ENCODE results near the gene ARSD.
"Not testable (repeated sequence)": the region's sequence is repeated elsewhere in the genome, so short reads cannot be mapped to it uniquely, and the experiment has no call there.

The ARSD gene

DNA sequence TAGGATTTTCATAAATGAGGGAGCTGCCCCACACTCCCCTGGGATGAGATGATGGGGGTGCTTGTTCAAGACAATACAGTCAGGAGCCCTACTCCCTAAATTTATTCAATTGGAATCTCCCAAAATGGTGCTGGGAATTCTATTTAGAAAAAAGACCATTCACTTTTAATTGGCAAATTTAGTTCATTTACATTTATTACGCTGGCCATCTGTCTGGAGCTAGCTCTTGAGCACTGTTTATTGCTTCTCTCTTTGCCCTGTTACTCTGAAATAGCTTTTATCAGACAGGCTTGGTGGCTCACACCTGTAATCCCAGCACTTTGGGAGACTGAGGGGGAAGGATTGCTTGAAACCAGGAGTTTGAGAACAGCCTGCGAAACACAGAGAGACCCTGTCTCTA lies 2.0 kb upstream of the ARSD start:
- H3K4me1 ChIP-seq (ENCODE audit: control insufficient read depth in 1 of 2, insufficient read depth in 2 of 2, low read length in 2 of 2) = no peaks in the 10 kb centered on the region
- H3K4me3 ChIP-seq (ENCODE audit: low read depth in 1 of 2, low read length in 2 of 2) = no peak overlapping the region
- no peaks in the 10 kb centered on the region for H3K9me3 ChIP-seq (ENCODE audit: control insufficient read depth in 1 of 2, low read length in 2 of 2)
- no peak overlapping the region for H3K27ac ChIP-seq (ENCODE audit: low read length)
- H3K27me3 ChIP-seq (ENCODE audit: low read depth, low read length) = no peaks in the 10 kb centered on the region
- H3K36me3 ChIP-seq (ENCODE audit: control insufficient read depth in 1 of 2, insufficient read depth in 2 of 2, low read length in 2 of 2) = no peaks in the 10 kb centered on the region

DNA sequence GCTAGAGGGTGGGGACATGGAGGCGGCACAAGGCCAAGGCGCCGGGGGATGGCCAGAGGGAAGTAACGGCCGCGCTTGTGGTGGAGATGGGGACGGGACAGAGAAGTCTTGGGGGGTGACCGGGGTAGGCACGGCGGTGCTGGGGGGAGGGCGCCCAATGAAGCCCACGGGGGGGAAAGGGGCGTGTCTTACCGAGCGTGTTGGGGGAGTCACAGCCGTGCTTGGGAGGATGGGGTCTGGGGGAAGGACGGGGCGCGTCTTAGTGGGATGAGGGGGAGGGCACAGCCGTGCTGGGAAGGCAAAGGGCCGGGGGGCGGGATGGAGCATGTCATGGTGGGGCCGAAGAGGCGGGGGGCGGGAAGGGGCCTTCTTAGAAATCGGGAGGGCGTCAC lies 952 bp downstream of the ARSD start:
- H3K27ac ChIP-seq (ENCODE audit: low read length) = no peak overlapping the region
- no peaks in the 10 kb centered on the region for H3K4me1 ChIP-seq (ENCODE audit: control insufficient read depth in 1 of 2, insufficient read depth in 2 of 2, low read length in 2 of 2)
- no peaks in the 10 kb centered on the region for H3K9me3 ChIP-seq (ENCODE audit: control insufficient read depth in 1 of 2, low read length in 2 of 2)
- no peaks in the 10 kb centered on the region for H3K27me3 ChIP-seq (ENCODE audit: low read depth, low read length)
- no peaks in the 10 kb centered on the region for H3K36me3 ChIP-seq (ENCODE audit: control insufficient read depth in 1 of 2, insufficient read depth in 2 of 2, low read length in 2 of 2)
- H3K4me3 ChIP-seq (ENCODE audit: low read depth in 1 of 2, low read length in 2 of 2) = peak overlapping the region in 1 of 2 donors; percentile 67

DNA sequence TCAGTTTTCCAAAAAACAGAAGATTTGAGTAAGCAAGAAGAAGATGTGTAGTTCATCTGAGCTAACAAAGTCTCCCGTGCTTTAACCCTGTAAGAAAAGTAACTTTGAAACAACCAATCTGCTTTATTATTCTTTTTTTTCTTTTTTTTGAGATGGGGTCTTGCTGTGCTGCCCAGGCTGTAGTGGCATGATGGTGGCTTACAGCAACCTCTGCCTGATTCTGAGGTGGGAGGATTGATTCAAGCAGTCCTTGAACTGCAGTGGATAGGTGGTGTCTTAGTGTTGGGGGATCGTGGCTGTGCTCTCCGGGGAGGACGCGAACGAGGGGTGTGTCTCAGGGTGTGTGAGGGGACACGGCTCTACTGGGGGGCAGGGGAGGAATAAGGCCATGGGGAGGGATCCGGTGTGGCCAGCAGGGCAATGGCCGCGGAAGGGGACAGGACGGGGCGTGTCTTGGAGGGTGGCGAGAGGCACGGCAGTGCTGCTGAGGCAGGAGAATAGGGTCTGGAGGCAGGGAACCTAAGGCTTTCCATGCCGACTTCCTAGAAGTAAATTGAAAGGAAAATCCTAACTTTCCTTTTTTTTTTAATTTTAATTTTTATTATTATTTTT lies 2.4 kb downstream of the ARSD start:
- Histone ChIP-seq H3K4me3 (ENCODE audit: low read depth in 1 of 2, low read length in 2 of 2) (no peak overlapping the region), H3K27ac (ENCODE audit: low read length) (no peak overlapping the region), H3K4me1 (ENCODE audit: control insufficient read depth in 1 of 2, insufficient read depth in 2 of 2, low read length in 2 of 2) (no peaks in the 10 kb centered on the region), H3K36me3 (ENCODE audit: control insufficient read depth in 1 of 2, insufficient read depth in 2 of 2, low read length in 2 of 2) (peaks cover 0 to 3% of the 10 kb centered on the region in 2 donors), H3K27me3 (ENCODE audit: low read depth, low read length) (no peaks in the 10 kb centered on the region), H3K9me3 (ENCODE audit: control insufficient read depth in 1 of 2, low read length in 2 of 2) (no peaks in the 10 kb centered on the region)

DNA sequence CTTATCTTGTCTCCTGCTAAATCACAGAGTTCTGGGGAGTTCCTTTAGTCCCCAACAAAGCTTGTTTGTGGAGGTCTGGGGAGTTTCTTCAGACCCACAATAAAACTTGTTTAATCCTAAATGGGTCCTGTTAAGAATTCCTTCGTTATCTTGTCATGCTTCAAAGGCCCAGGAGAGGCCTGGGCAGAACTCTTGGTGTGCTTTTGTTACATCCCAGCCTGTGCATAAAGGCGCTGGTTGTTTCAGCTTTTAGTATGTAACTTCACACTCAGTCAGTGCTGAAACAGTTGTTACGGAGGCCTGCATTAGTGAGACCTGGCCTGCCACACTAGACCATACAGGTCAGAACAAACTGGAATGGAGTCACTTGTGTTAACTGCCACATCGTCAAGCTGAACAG lies 2.9 kb downstream of the ARSD start:
- H3K27ac ChIP-seq (ENCODE audit: low read length); H3K36me3 ChIP-seq (ENCODE audit: control insufficient read depth in 1 of 2, insufficient read depth in 2 of 2, low read length in 2 of 2); H3K27me3 ChIP-seq (ENCODE audit: low read depth, low read length); H3K9me3 ChIP-seq (ENCODE audit: control insufficient read depth in 1 of 2, low read length in 2 of 2); H3K4me1 ChIP-seq (ENCODE audit: control insufficient read depth in 1 of 2, insufficient read depth in 2 of 2, low read length in 2 of 2); H3K4me3 ChIP-seq (ENCODE audit: low read depth in 1 of 2, low read length in 2 of 2): not testable (repeated sequence)

DNA sequence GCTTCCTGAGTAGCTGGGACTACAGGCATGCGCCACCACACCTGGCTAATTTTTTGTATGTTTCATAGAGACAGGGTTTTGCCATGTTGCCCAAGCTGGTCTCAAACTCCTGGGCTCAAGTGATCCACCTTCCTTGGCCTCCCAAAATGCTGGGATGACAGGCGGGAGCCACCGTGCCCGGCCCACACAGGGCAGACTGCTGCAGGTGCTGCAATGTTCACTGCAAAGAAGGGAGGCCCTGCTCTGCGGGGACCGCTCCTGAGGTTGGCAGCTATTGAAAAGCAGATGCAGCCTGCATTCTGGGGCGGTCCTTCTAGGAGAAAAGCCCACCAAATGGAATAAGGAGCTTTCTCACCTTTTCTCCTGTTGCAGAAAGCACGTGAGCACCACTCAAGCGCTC lies 5.0 kb downstream of the ARSD start:
- H3K36me3 ChIP-seq (ENCODE audit: control insufficient read depth in 1 of 2, insufficient read depth in 2 of 2, low read length in 2 of 2) = peaks cover 0 to 17% of the 10 kb centered on the region in 2 donors
- no peaks in the 10 kb centered on the region for H3K4me1 ChIP-seq (ENCODE audit: control insufficient read depth in 1 of 2, insufficient read depth in 2 of 2, low read length in 2 of 2)
- no peaks in the 10 kb centered on the region for H3K27me3 ChIP-seq (ENCODE audit: low read depth, low read length)
- H3K4me3 ChIP-seq (ENCODE audit: low read depth in 1 of 2, low read length in 2 of 2) = no peak overlapping the region
- no peaks in the 10 kb centered on the region for H3K9me3 ChIP-seq (ENCODE audit: control insufficient read depth in 1 of 2, low read length in 2 of 2)
- H3K27ac ChIP-seq (ENCODE audit: low read length) = no peak overlapping the region

DNA sequence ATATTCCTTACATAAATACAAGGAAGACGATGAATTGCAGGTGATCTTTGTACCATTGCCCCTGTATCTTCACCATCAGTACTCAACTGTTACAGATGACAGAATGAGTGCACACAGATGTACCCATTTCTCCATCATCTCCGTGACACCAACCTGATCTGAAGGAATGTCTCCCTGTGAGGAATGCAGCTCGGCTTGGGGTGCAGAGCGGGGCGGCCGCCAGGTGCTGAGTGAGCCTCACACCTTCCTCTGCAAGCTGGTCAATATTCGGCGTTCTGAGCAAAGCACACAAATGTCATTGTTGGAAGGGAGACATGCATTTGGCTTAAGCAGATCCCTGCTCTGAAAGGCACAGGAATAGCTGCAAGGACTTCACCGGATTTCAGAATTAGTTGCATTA lies 7.4 kb downstream of the ARSD start:
- peaks cover 0 to 25% of the 10 kb centered on the region in 2 donors for H3K36me3 ChIP-seq (ENCODE audit: control insufficient read depth in 1 of 2, insufficient read depth in 2 of 2, low read length in 2 of 2)
- no peak overlapping the region for H3K27ac ChIP-seq (ENCODE audit: low read length)
- no peaks in the 10 kb centered on the region for H3K4me1 ChIP-seq (ENCODE audit: control insufficient read depth in 1 of 2, insufficient read depth in 2 of 2, low read length in 2 of 2)
- no peaks in the 10 kb centered on the region for H3K27me3 ChIP-seq (ENCODE audit: low read depth, low read length)
- H3K9me3 ChIP-seq (ENCODE audit: control insufficient read depth in 1 of 2, low read length in 2 of 2) = no peaks in the 10 kb centered on the region
- no peak overlapping the region for H3K4me3 ChIP-seq (ENCODE audit: low read depth in 1 of 2, low read length in 2 of 2)

DNA sequence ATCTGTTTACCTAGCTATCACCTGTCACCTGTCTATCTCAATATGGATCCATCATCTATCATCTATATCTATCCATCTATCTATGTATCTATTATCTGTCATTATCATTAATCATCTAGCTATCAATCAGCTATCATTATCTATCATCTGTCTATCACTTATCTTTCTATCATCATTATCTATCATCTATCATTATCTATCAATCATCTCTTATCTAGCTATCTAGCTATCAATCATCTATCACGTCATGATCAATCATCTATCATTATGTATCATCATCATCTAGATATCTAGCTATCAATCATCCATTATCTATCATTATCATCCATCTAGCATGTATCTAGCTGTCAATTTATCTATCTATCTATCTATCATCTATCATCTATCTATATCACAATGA lies 7.9 kb downstream of the ARSD start:
- H3K36me3 ChIP-seq (ENCODE audit: control insufficient read depth in 1 of 2, insufficient read depth in 2 of 2, low read length in 2 of 2) = peaks cover 0 to 25% of the 10 kb centered on the region in 2 donors
- H3K4me3 ChIP-seq (ENCODE audit: low read depth in 1 of 2, low read length in 2 of 2) = no peak overlapping the region
- H3K27me3 ChIP-seq (ENCODE audit: low read depth, low read length) = no peaks in the 10 kb centered on the region
- H3K9me3 ChIP-seq (ENCODE audit: control insufficient read depth in 1 of 2, low read length in 2 of 2) = no peaks in the 10 kb centered on the region
- H3K27ac ChIP-seq (ENCODE audit: low read length) = no peak overlapping the region
- no peaks in the 10 kb centered on the region for H3K4me1 ChIP-seq (ENCODE audit: control insufficient read depth in 1 of 2, insufficient read depth in 2 of 2, low read length in 2 of 2)

DNA sequence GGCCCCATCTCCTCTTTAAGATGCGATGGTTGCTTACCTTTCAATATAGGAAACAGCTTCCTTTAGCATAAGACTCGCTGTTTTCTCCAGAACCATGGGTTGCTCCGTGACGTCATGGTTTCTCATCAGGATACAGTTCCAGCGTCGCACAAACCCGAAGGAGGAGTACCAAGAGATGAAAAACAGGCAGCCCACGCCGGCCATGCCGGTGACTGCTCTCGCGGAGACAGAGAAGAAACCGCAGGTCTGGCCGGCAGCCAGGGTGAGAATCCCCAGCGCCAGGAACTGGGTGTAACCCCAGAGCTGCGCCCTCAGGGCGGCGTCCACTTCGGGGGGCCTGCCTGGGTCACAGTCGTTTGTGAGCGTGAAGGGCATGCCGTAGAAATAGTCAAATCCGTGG lies 11.4 kb downstream of the ARSD start:
- Histone ChIP-seq H3K4me3 (ENCODE audit: low read depth in 1 of 2, low read length in 2 of 2) (no peak overlapping the region), H3K36me3 (ENCODE audit: control insufficient read depth in 1 of 2, insufficient read depth in 2 of 2, low read length in 2 of 2) (peaks cover 0 to 30% of the 10 kb centered on the region in 2 donors), H3K9me3 (ENCODE audit: control insufficient read depth in 1 of 2, low read length in 2 of 2) (no peaks in the 10 kb centered on the region), H3K27ac (ENCODE audit: low read length) (no peak overlapping the region), H3K4me1 (ENCODE audit: control insufficient read depth in 1 of 2, insufficient read depth in 2 of 2, low read length in 2 of 2) (no peaks in the 10 kb centered on the region), H3K27me3 (ENCODE audit: low read depth, low read length) (no peaks in the 10 kb centered on the region)

DNA sequence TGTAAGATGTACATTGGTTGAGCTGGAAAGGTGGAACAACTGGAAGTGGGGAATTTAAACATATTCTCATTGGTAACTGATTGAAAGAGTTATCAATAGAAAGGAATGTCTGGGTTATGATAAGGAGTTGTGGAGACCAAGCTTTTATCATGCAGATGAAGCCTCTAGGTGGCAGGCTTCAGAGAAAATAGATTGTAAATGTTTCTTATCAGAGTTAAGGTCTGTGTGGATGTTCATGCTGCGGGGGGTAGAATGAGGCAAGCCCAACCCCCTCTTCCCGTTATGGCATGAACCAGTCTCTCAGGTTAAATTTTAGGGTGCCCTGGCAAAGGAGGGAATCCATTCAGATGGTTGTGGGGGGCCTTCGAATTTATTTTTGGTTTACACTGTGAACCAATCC lies 16.0 kb downstream of the ARSD start:
- H3K9me3 ChIP-seq (ENCODE audit: control insufficient read depth in 1 of 2, low read length in 2 of 2) = no peaks in the 10 kb centered on the region
- peaks cover 0 to 13% of the 10 kb centered on the region in 2 donors for H3K36me3 ChIP-seq (ENCODE audit: control insufficient read depth in 1 of 2, insufficient read depth in 2 of 2, low read length in 2 of 2)
- no peak overlapping the region for H3K27ac ChIP-seq (ENCODE audit: low read length)

DNA sequence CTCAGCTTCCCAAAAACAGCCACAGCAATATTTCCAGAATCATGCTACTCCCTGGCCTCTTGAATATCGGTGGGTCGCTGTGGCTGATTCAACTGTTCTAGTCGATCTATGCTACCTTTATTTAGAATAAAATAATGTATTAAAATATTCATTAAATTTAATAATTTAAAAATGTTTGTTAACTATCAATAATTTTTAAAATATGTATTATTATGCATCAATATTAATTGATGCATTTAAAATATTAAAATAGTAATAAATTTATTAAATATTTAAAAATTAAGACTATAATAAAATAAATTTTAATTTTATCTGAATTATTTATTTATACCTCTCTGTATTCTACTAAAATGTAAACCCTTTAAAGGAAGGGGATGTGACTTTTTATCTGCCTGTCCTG lies 19.0 kb downstream of the ARSD start:
- peaks cover 0 to 16% of the 10 kb centered on the region in 2 donors for H3K36me3 ChIP-seq (ENCODE audit: control insufficient read depth in 1 of 2, insufficient read depth in 2 of 2, low read length in 2 of 2)
- H3K9me3 ChIP-seq (ENCODE audit: control insufficient read depth in 1 of 2, low read length in 2 of 2) = no peaks in the 10 kb centered on the region

More for the DNA sequence above, 16.0 kb downstream of the ARSD start:
- Histone ChIP-seq H3K27me3 (ENCODE audit: low read depth, low read length) (no peaks in the 10 kb centered on the region), H3K4me3 (ENCODE audit: low read depth in 1 of 2, low read length in 2 of 2) (no peak overlapping the region), H3K4me1 (ENCODE audit: control insufficient read depth in 1 of 2, insufficient read depth in 2 of 2, low read length in 2 of 2) (no peaks in the 10 kb centered on the region)

DNA sequence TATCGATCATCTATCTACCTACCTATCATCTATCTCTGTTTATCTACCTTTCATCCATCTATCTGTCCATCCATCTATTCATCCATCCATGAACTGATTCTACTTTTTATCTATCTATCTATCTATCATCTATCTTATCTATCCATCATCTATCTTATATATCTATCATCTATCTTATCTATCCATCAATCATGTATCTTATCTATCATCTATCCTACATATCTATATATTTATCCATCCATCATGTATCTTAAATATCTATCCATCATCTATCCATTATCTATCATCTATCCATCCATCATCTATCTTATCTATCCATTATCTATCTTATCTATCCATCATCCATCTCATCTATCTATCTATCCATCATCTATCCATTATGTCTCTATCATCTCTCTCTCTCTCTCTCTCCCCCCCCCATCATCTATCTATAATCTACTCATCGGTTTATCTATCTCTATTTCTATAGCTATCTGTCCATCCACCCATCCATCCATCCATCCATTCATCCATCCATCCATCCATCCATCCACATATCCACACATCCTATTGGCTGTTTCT lies 20.9 kb downstream of the ARSD start:
- H3K36me3 ChIP-seq (ENCODE audit: control insufficient read depth in 1 of 2, insufficient read depth in 2 of 2, low read length in 2 of 2) = peaks cover 0 to 12% of the 10 kb centered on the region in 2 donors
- H3K4me3 ChIP-seq (ENCODE audit: low read depth in 1 of 2, low read length in 2 of 2) = no peak overlapping the region
- H3K27me3 ChIP-seq (ENCODE audit: low read depth, low read length) = no peaks in the 10 kb centered on the region
- H3K27ac ChIP-seq (ENCODE audit: low read length) = no peak overlapping the region
- peaks cover 2 to 3% of the 10 kb centered on the region in 2 donors for H3K9me3 ChIP-seq (ENCODE audit: control insufficient read depth in 1 of 2, low read length in 2 of 2)
- H3K4me1 ChIP-seq (ENCODE audit: control insufficient read depth in 1 of 2, insufficient read depth in 2 of 2, low read length in 2 of 2) = no peaks in the 10 kb centered on the region

More for the DNA sequence above, 19.0 kb downstream of the ARSD start:
- no peaks in the 10 kb centered on the region for H3K4me1 ChIP-seq (ENCODE audit: control insufficient read depth in 1 of 2, insufficient read depth in 2 of 2, low read length in 2 of 2)
- no peaks in the 10 kb centered on the region for H3K27me3 ChIP-seq (ENCODE audit: low read depth, low read length)
- no peak overlapping the region for H3K27ac ChIP-seq (ENCODE audit: low read length)
- no peak overlapping the region for H3K4me3 ChIP-seq (ENCODE audit: low read depth in 1 of 2, low read length in 2 of 2)

DNA sequence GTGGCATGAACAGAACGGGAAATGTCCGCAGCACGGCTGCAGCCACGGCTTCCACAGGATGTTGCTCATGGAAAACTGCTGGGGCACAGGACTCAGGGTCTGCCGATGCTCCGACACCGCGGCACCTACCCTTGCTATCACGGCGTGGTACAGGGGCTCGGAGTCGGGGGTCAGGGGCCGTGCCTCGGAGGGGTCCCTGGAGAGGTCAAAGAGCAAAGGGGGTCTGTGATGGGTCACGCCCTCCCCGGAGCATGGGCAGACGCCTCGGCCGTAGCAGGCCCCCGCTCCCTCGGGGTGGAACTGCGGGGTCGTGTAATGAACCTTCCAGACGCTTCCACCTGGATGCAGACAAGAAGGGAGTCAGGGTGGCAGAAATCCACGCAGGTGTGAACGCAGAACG lies 21.8 kb downstream of the ARSD start:
- Histone ChIP-seq H3K36me3 (ENCODE audit: control insufficient read depth in 1 of 2, insufficient read depth in 2 of 2, low read length in 2 of 2) (peaks cover 0 to 12% of the 10 kb centered on the region in 2 donors), H3K9me3 (ENCODE audit: control insufficient read depth in 1 of 2, low read length in 2 of 2) (peaks cover 4 to 6% of the 10 kb centered on the region in 2 donors), H3K4me3 (ENCODE audit: low read depth in 1 of 2, low read length in 2 of 2) (no peak overlapping the region), H3K27me3 (ENCODE audit: low read depth, low read length) (no peaks in the 10 kb centered on the region), H3K27ac (ENCODE audit: low read length) (no peak overlapping the region), H3K4me1 (ENCODE audit: control insufficient read depth in 1 of 2, insufficient read depth in 2 of 2, low read length in 2 of 2) (no peaks in the 10 kb centered on the region)
